Keratinocyte (primary cell): ENCODE results near the gene OLFM3. TPM values are rescaled to one million over a fixed set of nuclear protein-coding genes. Genes with fewer than 3 reads are reported as not detected.

Experiments
- DNase-seq: peaks from one replicate; pipeline ENCODE4 v3.0.0-alpha.2; 2011; ENCODE audit warnings: low read depth, missing footprints, low spot score
- FAIRE-seq: peaks from 2 replicates; lab custom pipeline; 2011; peaks lifted over from hg19 to GRCh38; lab: Jason Lieb, UNC
- H2AFZ ChIP-seq: 2 replicates; pipeline ENCODE4 v1.6.0; 2012; ENCODE audit warnings: low read length, control low read depth, inconsistent platforms; ENCODE audit not compliant: control insufficient read depth
- H3K27ac ChIP-seq: 2 replicates; pipeline ENCODE4 v1.5.1; 2011; ENCODE audit warnings: low read length; ENCODE audit not compliant: control insufficient read depth, insufficient read depth
- H3K27me3 ChIP-seq: 3 replicates; pipeline ENCODE4 v1.6.0; 2011; ENCODE audit warnings: low read length; ENCODE audit not compliant: control insufficient read depth, insufficient read depth; ENCODE audit errors: extremely low read depth
- H3K36me3 ChIP-seq, 2 experiments: 2 replicates in 1 of 2; 3 replicates in 1 of 2; pipeline ENCODE4 v1.5.1; 2011; ENCODE audit warnings: low read length in 2 of 2, mild to moderate bottlenecking in 1 of 2; ENCODE audit not compliant: control insufficient read depth in 2 of 2, insufficient read depth in 2 of 2; ENCODE audit errors: extremely low read depth in 1 of 2
- H3K4me1 ChIP-seq: 3 replicates; pipeline ENCODE4 v1.5.1; 2011; ENCODE audit warnings: low read length; ENCODE audit not compliant: control insufficient read depth, insufficient read depth; ENCODE audit errors: extremely low read depth
- H3K4me2 ChIP-seq: 3 replicates; pipeline ENCODE4 v1.6.0; 2011; ENCODE audit warnings: low read depth, low read length; ENCODE audit not compliant: control insufficient read depth, insufficient read depth; ENCODE audit errors: extremely low read depth
- H3K4me3 ChIP-seq, 3 experiments: fragments of 200-600 bp in 1 of 3; sonication (generic) in 1 of 3; 2 replicates in 2 of 3; 3 replicates in 1 of 3; pipeline ENCODE4 v1.5.1; 2011 to 2016; ENCODE audit warnings: low read length in 3 of 3, mild to moderate bottlenecking in 3 of 3, control low read depth in 2 of 3, inconsistent platforms in 1 of 3, low read depth in 1 of 3, mixed read lengths in 1 of 3, mixed run types in 1 of 3, moderate library complexity in 1 of 3; ENCODE audit not compliant: control insufficient read depth in 2 of 3, insufficient read depth in 2 of 3; ENCODE audit errors: extremely low read depth in 1 of 3
- H3K79me2 ChIP-seq: 2 replicates; pipeline ENCODE4 v1.6.0; 2012; ENCODE audit warnings: low read length; ENCODE audit not compliant: control insufficient read depth, insufficient read depth
- H3K9ac ChIP-seq: 3 replicates; pipeline ENCODE4 v1.6.0; 2011; ENCODE audit warnings: low read length; ENCODE audit not compliant: control insufficient read depth, insufficient read depth; ENCODE audit errors: extremely low read depth
- H3K9me1 ChIP-seq: 3 replicates; pipeline ENCODE4 v1.6.0; 2011; ENCODE audit warnings: low read length; ENCODE audit not compliant: control insufficient read depth, insufficient read depth; ENCODE audit errors: extremely low read depth
- H3K9me3 ChIP-seq: 2 replicates; pipeline ENCODE4 v1.5.1; 2012; ENCODE audit warnings: low read depth, low read length; ENCODE audit not compliant: control insufficient read depth
- H4K20me1 ChIP-seq: 3 replicates; pipeline ENCODE4 v1.6.0; 2011; ENCODE audit warnings: low read length; ENCODE audit not compliant: control insufficient read depth, insufficient read depth; ENCODE audit errors: extremely low read depth
- CTCF ChIP-seq, 3 experiments: IDR thresholded peaks in 1 of 3; conservative IDR thresholded peaks in 1 of 3; optimal IDR thresholded peaks in 1 of 3; 2 replicates in 2 of 3; 3 replicates in 1 of 3; pipeline versions ENCODE3 to v1.5.1; 2011; ENCODE audit warnings: low read length in 3 of 3, mild to moderate bottlenecking in 3 of 3, moderate library complexity in 2 of 3, control low read depth in 1 of 3, inconsistent platforms in 1 of 3; ENCODE audit not compliant: insufficient read depth in 2 of 3; ENCODE audit errors: extremely low read depth in 1 of 3
- EZH2 ChIP-seq: IDR thresholded peaks from one replicate; pipeline ENCODE4 v1.6.1; 2012; ENCODE audit warnings: inconsistent platforms, mild to moderate bottlenecking, low read length, moderate library complexity
- dilution Hi-C: fragments of 300-500 bp; cut with MboI; formaldehyde crosslinking; loops from one replicate; pipeline ENCODE4 v1.7.0; 2020; ENCODE audit warnings: low sequenced_read_pairs; ENCODE audit not compliant: extremely low pct_ligation_motif_present
- polyA plus RNA-seq, 5 experiments: library from polyadenylated mRNA; depleted of rRNA in 3 of 5; stranded (reverse) in 3 of 5; stranded (forward) in 1 of 5; unstranded in 1 of 5; fragments of >200 nt; gene quantifications; 1 replicate in 1 of 5; 2 replicates in 3 of 5; 3 replicates in 1 of 5; pipeline versions ENCODE4 v1.2.1 to v1.2.3, GENCODE V29; 2011 to 2012; ENCODE audit warnings: missing spikeins in 2 of 5, low read depth in 1 of 5, low replicate concordance in 1 of 5

The OLFM3 gene
- polyA plus RNA-seq, 1 donor (not counting 4 experiments of a cell fraction or from before 2014, with no cell fraction given) = not detected

GRCh38 chr1:101769520-101769919 lies 227.2 kb downstream of the OLFM3 start:
- Histone ChIP-seq H3K4me3 (no peak overlapping the region), H3K9ac (no peak overlapping the region), H3K4me2 (no peak overlapping the region), H3K4me1 (no peaks in the 10 kb centered on the region), H3K27me3 (no peaks in the 10 kb centered on the region), H3K9me3 (no peaks in the 10 kb centered on the region), H2AFZ (no peak overlapping the region), H4K20me1 (no peaks in the 10 kb centered on the region), H3K27ac (no peak overlapping the region), H3K36me3 (no peaks in the 10 kb centered on the region), H3K79me2 (no peaks in the 10 kb centered on the region), H3K9me1 (no peaks in the 10 kb centered on the region)
- DNase-seq (no peak), FAIRE-seq (no peak)
- dilution Hi-C loops = no loop called here
- TF ChIP-seq CTCF (optimal IDR thresholded peaks at IDR 0.05 in 1 of 3, IDR thresholded peaks at IDR 0.05 in 1 of 3, conservative IDR thresholded peaks at IDR 0.05 in 1 of 3; ENCODE audit: extremely low read depth in 1 of 3, insufficient read depth in 2 of 3, low read length in 3 of 3) (peak in 1 of 3 experiments; percentile 23), EZH2 (no peak)

- TF ChIP-seq CTCF (optimal IDR thresholded peaks at IDR 0.05 in 1 of 3, IDR thresholded peaks at IDR 0.05 in 1 of 3, conservative IDR thresholded peaks at IDR 0.05 in 1 of 3; ENCODE audit: extremely low read depth in 1 of 3, insufficient read depth in 2 of 3, low read length in 3 of 3) (no peak), EZH2 (no peak)
- no peak overlapping the region for H3K9ac ChIP-seq
- H3K9me1 ChIP-seq = no peaks in the 10 kb centered on the region
- no peaks in the 10 kb centered on the region for H3K36me3 ChIP-seq
- no peaks in the 10 kb centered on the region for H3K27me3 ChIP-seq
- no peak overlapping the region for H3K27ac ChIP-seq
- no peaks in the 10 kb centered on the region for H3K4me1 ChIP-seq
- H4K20me1 ChIP-seq = no peaks in the 10 kb centered on the region
- no peak for FAIRE-seq
- H3K4me3 ChIP-seq = no peak overlapping the region
- DNase-seq = no peak
- H3K9me3 ChIP-seq = no peaks in the 10 kb centered on the region
- dilution Hi-C loops = no loop called here
- no peak overlapping the region for H2AFZ ChIP-seq
- no peak overlapping the region for H3K4me2 ChIP-seq
- no peaks in the 10 kb centered on the region for H3K79me2 ChIP-seq
Observed at GRCh38 chr1:101757985-101758384, 238.7 kb downstream of the OLFM3 start.
